Caco-2 (cell line): ENCODE measurements around the gene UHRF2. TPM values are rescaled to one million over a fixed set of nuclear protein-coding genes. Genes with fewer than 3 reads are reported as not detected.

Experiments used
- BruUV-seq: library from RNA; stranded (reverse); fragments of 400-500 nt; replicated peaks from 2 replicates; lab custom pipeline; 2021; lab: Mats Ljungman, UMichigan
- CTCF ChIA-PET: fragments of 300-600 bp; sonication (Branson Sonifier 250); formaldehyde crosslinking; loops from one replicate; lab custom pipeline; 2022; ENCODE audit warnings: antibody characterized with exemption; lab: Charles Lee
- POLR2A ChIA-PET: fragments of 300-600 bp; sonication (Branson Sonifier 250); formaldehyde crosslinking; loops from one replicate; lab custom pipeline; 2022; ENCODE audit warnings: antibody characterized with exemption; lab: Charles Lee
- DNase-seq, 2 experiments: peaks; one replicate each; pipeline versions ENCODE4 v3.0.0 to v3.0.0-alpha.2; 2020 to 2022
- H3K27me3 ChIP-seq: replicated peaks from 2 replicates; pipeline ENCODE4 v1.6.0; 2011; ENCODE audit warnings: low read length; ENCODE audit not compliant: control insufficient read depth, insufficient read depth
- H3K36me3 ChIP-seq: 2 replicates; pipeline ENCODE4 v1.5.1; 2011; ENCODE audit warnings: low read length; ENCODE audit not compliant: control insufficient read depth, insufficient read depth
- H3K4me1 ChIP-seq: fragments of 250-450 bp; sonication (Bioruptor Pico); 2 replicates; pipeline ENCODE4 v1.5.1; 2020; ENCODE audit warnings: mild to moderate bottlenecking
- H3K4me3 ChIP-seq: 2 replicates; pipeline ENCODE4 v1.5.1; 2011; ENCODE audit warnings: low read depth, mild to moderate bottlenecking, control low read depth, low read length
- H3K9me3 ChIP-seq: fragments of 250-450 bp; sonication (Bioruptor Pico); 2 replicates; pipeline ENCODE4 v1.5.1; 2020; ENCODE audit warnings: mild to moderate bottlenecking, moderate library complexity
- H3K27ac Mint-ChIP-seq: one replicate; pipeline ENCODE4 v1.8.0; 2022; ENCODE audit warnings: mixed read lengths; ENCODE audit not compliant: unreplicated experiment
- H3K27me3 Mint-ChIP-seq: one replicate; pipeline ENCODE4 v1.8.0; 2022; ENCODE audit warnings: mixed read lengths; ENCODE audit not compliant: insufficient read depth, unreplicated experiment
- H3K36me3 Mint-ChIP-seq: one replicate; pipeline ENCODE4 v1.8.0; 2022; ENCODE audit warnings: mild to moderate bottlenecking, mixed read lengths; ENCODE audit not compliant: insufficient read depth, unreplicated experiment
- H3K4me1 Mint-ChIP-seq: one replicate; pipeline ENCODE4 v1.8.0; 2022; ENCODE audit warnings: low read depth, mixed read lengths; ENCODE audit not compliant: unreplicated experiment
- H3K4me3 Mint-ChIP-seq: one replicate; pipeline ENCODE4 v1.8.0; 2022; ENCODE audit warnings: mild to moderate bottlenecking, moderate library complexity, mixed read lengths; ENCODE audit not compliant: unreplicated experiment
- H3K9me3 Mint-ChIP-seq: one replicate; pipeline ENCODE4 v1.8.0; 2022; ENCODE audit warnings: mixed read lengths; ENCODE audit not compliant: unreplicated experiment
- CTCF ChIP-seq, 2 experiments: fragments of 200-600 bp in 1 of 2; IDR thresholded peaks; 1 replicate in 1 of 2; 2 replicates in 1 of 2; pipeline versions ENCODE4 v1.5.1 to v1.8.0; 2011 to 2022; ENCODE audit warnings: antibody characterized with exemption in 1 of 2, control low read depth in 1 of 2, inconsistent platforms in 1 of 2, low read depth in 1 of 2, low read length in 1 of 2, mild to moderate bottlenecking in 1 of 2, moderate library complexity in 1 of 2; ENCODE audit not compliant: insufficient read depth in 1 of 2, severe bottlenecking in 1 of 2, unreplicated experiment in 1 of 2
- intact Hi-C: fragments of 100-400 bp; cut with micrococcal nuclease; formaldehyde crosslinking; loops from one replicate; pipeline ENCODE4 v1.10.0; 2022; ENCODE audit not compliant: unreplicated experiment
- total RNA-seq: library from RNA; stranded (reverse); gene quantifications from 2 replicates; pipeline ENCODE4 v1.2.3, GENCODE V29; 2022

Gene UHRF2
- total RNA-seq, 1 experiment from 2014 or later: 38.1 TPM

- Mint-ChIP-seq H3K27ac (no peak overlapping the region), H3K4me3 (no peak overlapping the region), H3K4me1 (no peaks in the 10 kb centered on the region), H3K27me3 (no peaks in the 10 kb centered on the region), H3K36me3 (peaks cover 11% of the 10 kb centered on the region), H3K9me3 (no peaks in the 10 kb centered on the region)
- Histone ChIP-seq H3K4me3 (no peak overlapping the region), H3K4me1 (peaks cover 8% of the 10 kb centered on the region; the same call in 1 of the 2 replicates), H3K27me3 (no peaks in the 10 kb centered on the region), H3K36me3 (no peaks in the 10 kb centered on the region), H3K9me3 (no peaks in the 10 kb centered on the region)
- DNase-seq: no peak
- TF ChIP-seq CTCF (IDR thresholded peaks at IDR 0.05; ENCODE audit: insufficient read depth in 1 of 2, low read depth in 1 of 2, low read length in 1 of 2, severe bottlenecking in 1 of 2, unreplicated experiment in 1 of 2): no peak
- POLR2A ChIA-PET: no interaction called here
- intact Hi-C loops: loop anchor here (10.0 kb wide), 1 partner anchor 66 kb away; no protein-coding TSS in a partner anchor
- BruUV-seq: no TSS peak
- CTCF ChIA-PET: no interaction called here
Measured at GRCh38 chr9:6418764-6419163, 5.8 kb downstream of the UHRF2 start.

GRCh38 chr9:6424940-6425339 lies 11.9 kb downstream of the UHRF2 start:
- Histone ChIP-seq H3K4me3 (no peak overlapping the region), H3K36me3 (no peaks in the 10 kb centered on the region), H3K27me3 (no peaks in the 10 kb centered on the region), H3K9me3 (no peaks in the 10 kb centered on the region), H3K4me1 (no peaks in the 10 kb centered on the region)
- Mint-ChIP-seq H3K9me3 (no peaks in the 10 kb centered on the region), H3K27me3 (no peaks in the 10 kb centered on the region), H3K4me3 (no peak overlapping the region), H3K36me3 (peaks cover 5% of the 10 kb centered on the region), H3K4me1 (no peaks in the 10 kb centered on the region), H3K27ac (no peak overlapping the region)
- intact Hi-C loops: no loop called here
- TF ChIP-seq CTCF (IDR thresholded peaks at IDR 0.05; ENCODE audit: insufficient read depth in 1 of 2, low read depth in 1 of 2, low read length in 1 of 2, severe bottlenecking in 1 of 2, unreplicated experiment in 1 of 2): no peak
- no TSS peak for BruUV-seq
- POLR2A ChIA-PET: interaction anchor here (0.6 kb wide), 1 partner anchor 10 kb away, joined by 4 read pairs; no protein-coding TSS in a partner anchor
- DNase-seq: no peak
- CTCF ChIA-PET: interaction anchor here (0.6 kb wide), 1 partner anchor 69 kb away, joined by 3 read pairs; no protein-coding TSS in a partner anchor

GRCh38 chr9:6426117-6426516 lies 13.1 kb downstream of the UHRF2 start:
- no peak for TF ChIP-seq CTCF (IDR thresholded peaks at IDR 0.05; ENCODE audit: insufficient read depth in 1 of 2, low read depth in 1 of 2, low read length in 1 of 2, severe bottlenecking in 1 of 2, unreplicated experiment in 1 of 2)
- no peaks in the 10 kb centered on the region for H3K9me3 Mint-ChIP-seq
- CTCF ChIA-PET: no interaction called here
- H3K4me3 ChIP-seq: no peak overlapping the region
- H3K4me3 Mint-ChIP-seq: no peak overlapping the region
- H3K4me1 ChIP-seq: no peaks in the 10 kb centered on the region
- H3K36me3 Mint-ChIP-seq: peaks cover 5% of the 10 kb centered on the region
- no peaks in the 10 kb centered on the region for H3K9me3 ChIP-seq
- no peaks in the 10 kb centered on the region for H3K4me1 Mint-ChIP-seq
- DNase-seq: no peak
- H3K27me3 Mint-ChIP-seq: no peaks in the 10 kb centered on the region
- H3K27ac Mint-ChIP-seq: no peak overlapping the region
- intact Hi-C loops: no loop called here
- POLR2A ChIA-PET: no interaction called here
- H3K27me3 ChIP-seq: no peaks in the 10 kb centered on the region
- no TSS peak for BruUV-seq
- no peaks in the 10 kb centered on the region for H3K36me3 ChIP-seq
